Heart left ventricle (tissue), 13 donors: ENCODE data around the gene TRIM71.

Experiments
- CTCF ChIP-seq, 12 donors: fragments of 200-600 bp; sonication (generic) in 4 of 12; IDR thresholded peaks; one replicate each; pipeline versions ENCODE4 v1.5.0 to v1.8.0; 2018 to 2022; ENCODE audit warnings: antibody characterized with exemption in 12 of 12, mild to moderate bottlenecking in 5 of 12
- POLR2A ChIP-seq, 2 donors: fragments of 450-650 bp; IDR thresholded peaks; one replicate each; pipeline ENCODE4 v1.6.1; 2017; ENCODE audit warnings: antibody characterized with exemption in 2 of 2, mild to moderate bottlenecking in 2 of 2, moderate library complexity in 2 of 2
- donor health status: ischemic (EF 13 %, LVEDD 7.1; RV severe dilation, severe dysfunction).
- donor health status: DM: no; HTN: yes; CAD: no.
- donor health status: DM: no; HTN: no; CAD: no.
- donor health status: ischemic (EF 25% LVEDD 6.9; RV normal size, moderate dysfunction).
- donor health status: ischemic (EF 25% LVEDD 5.7; RV mildly dilated, moderate dysfunction).
- donor health status: ischemic (EF 35%, LVEDD 5.7; RV mildly dilated, moderate dysfunction).
- donor health status: nonischemic (EF 11% LVEDD 7.7; RV severe dilation, severe dysfunction).
- donor health status: DM: yes; HTN: yes; CAD: no.
- donor health status: PGD.
- donor health status: ischemic (EF 29% LVEDD 5.4; RV normal size, mild dysfunction).
- donor health status: nonischemic (EF 23%, LVEDD 6.1; RV moderate dilation, normal function).

GRCh38 chr3:32934150-32934742 is 116.4 kb downstream of the TRIM71 start:
- TF ChIP-seq CTCF (IDR thresholded peaks at IDR 0.05), result peak; percentile 32 to 69 (median 55)
- no peak for TF ChIP-seq POLR2A (IDR thresholded peaks at IDR 0.05)
